Sigmoid colon (tissue), 7 donors: ENCODE data around the gene NR1H2. TPM values are rescaled to one million over a fixed set of nuclear protein-coding genes. Genes with fewer than 3 reads are reported as not detected.
A peak's percentile ranks its signal among the peaks of the same experiment; 100 is the strongest.

Experiments
- DNase-seq: peaks from one replicate; pipeline ENCODE4 v3.0.0-alpha.2; 2019
- H3K27ac ChIP-seq, 4 donors: fragments of 200-600 bp; sonication (generic); one replicate each; pipeline ENCODE4 v1.5.1; 2016 to 2019; ENCODE audit warnings: mild to moderate bottlenecking in 1 of 4
- H3K27me3 ChIP-seq, 3 donors: fragments of 200-600 bp; sonication (generic); one replicate each; pipeline ENCODE4 v1.5.1; 2019; ENCODE audit warnings: mild to moderate bottlenecking in 1 of 3
- H3K36me3 ChIP-seq, 4 donors: fragments of 200-600 bp; sonication (generic); one replicate each; pipeline ENCODE4 v1.5.1; 2016 to 2019
- H3K4me1 ChIP-seq, 4 donors: fragments of 200-600 bp; sonication (generic); one replicate each; pipeline ENCODE4 v1.5.1; 2017 to 2019
- H3K4me3 ChIP-seq, 4 donors: fragments of 200-600 bp; sonication (generic); one replicate each; pipeline ENCODE4 v1.5.1; 2017 to 2019; ENCODE audit warnings: mild to moderate bottlenecking in 2 of 4, moderate library complexity in 1 of 4
- H3K9me3 ChIP-seq, 4 donors: fragments of 200-600 bp in 3 of 4; sonication (generic) in 3 of 4; one replicate each; pipeline versions ENCODE4 v1.5.1 to v1.6.1; 2013 to 2019
- EP300 ChIP-seq, 4 donors: sonication (generic); formaldehyde crosslinking; IDR thresholded peaks; one replicate each; pipeline ENCODE4 v1.6.1; 2017; ENCODE audit warnings: antibody characterized with exemption in 4 of 4
- POLR2A ChIP-seq, 2 donors: fragments of 450-650 bp; IDR thresholded peaks; one replicate each; pipeline ENCODE4 v1.6.1; 2016; ENCODE audit warnings: antibody characterized with exemption in 2 of 2, mild to moderate bottlenecking in 2 of 2, moderate library complexity in 2 of 2
- POLR2AphosphoS5 ChIP-seq, 4 donors: sonication (generic); formaldehyde crosslinking; IDR thresholded peaks; one replicate each; pipeline ENCODE4 v1.6.1; 2017; ENCODE audit warnings: antibody characterized with exemption in 4 of 4
- WGBS, 2 donors: extraction: QIAGEN DNeasy Blood & Tissue Kit; methylation state at CpG; one replicate each; pipeline ENCODE4 v1.1.7; 2013; 5-methylcytosine and 5-hydroxymethylcytosine counted together
- intact Hi-C: fragments of 100-400 bp; cut with DNase I; formaldehyde crosslinking; loops from one replicate; pipeline ENCODE4 v1.15.1; 2023
- polyA plus RNA-seq, 3 donors: library from polyadenylated mRNA; stranded (reverse); fragments of 200-250 nt; gene quantifications; one replicate each; pipeline ENCODE4 v1.2.3, GENCODE V29; 2013
- total RNA-seq, 4 donors: library from RNA; depleted of rRNA; stranded (reverse); fragments of >200 nt; gene quantifications; one replicate each; pipeline ENCODE4 v1.1.0, GENCODE V29; 2016
- TF ChIP-seq, protein P1 (sequence below), 4 experiments: fragments of 450-650 bp in 3 of 4; fragments of 200-600 bp in 1 of 4; IDR thresholded peaks; one replicate each; pipeline ENCODE4 v1.5.1; 2016 to 2019; ENCODE audit warnings: antibody characterized with exemption in 4 of 4, mild to moderate bottlenecking in 3 of 4, moderate library complexity in 2 of 4
- donor health status: healthy with polysubstance abuse.
- donor health status: Bipolar disorder and iron deficiency.
- donor health status: healthy.

The NR1H2 gene
- total and polyA plus RNA-seq, 7 donors: 58.9 to 143 (median 92.5) TPM

DNA sequence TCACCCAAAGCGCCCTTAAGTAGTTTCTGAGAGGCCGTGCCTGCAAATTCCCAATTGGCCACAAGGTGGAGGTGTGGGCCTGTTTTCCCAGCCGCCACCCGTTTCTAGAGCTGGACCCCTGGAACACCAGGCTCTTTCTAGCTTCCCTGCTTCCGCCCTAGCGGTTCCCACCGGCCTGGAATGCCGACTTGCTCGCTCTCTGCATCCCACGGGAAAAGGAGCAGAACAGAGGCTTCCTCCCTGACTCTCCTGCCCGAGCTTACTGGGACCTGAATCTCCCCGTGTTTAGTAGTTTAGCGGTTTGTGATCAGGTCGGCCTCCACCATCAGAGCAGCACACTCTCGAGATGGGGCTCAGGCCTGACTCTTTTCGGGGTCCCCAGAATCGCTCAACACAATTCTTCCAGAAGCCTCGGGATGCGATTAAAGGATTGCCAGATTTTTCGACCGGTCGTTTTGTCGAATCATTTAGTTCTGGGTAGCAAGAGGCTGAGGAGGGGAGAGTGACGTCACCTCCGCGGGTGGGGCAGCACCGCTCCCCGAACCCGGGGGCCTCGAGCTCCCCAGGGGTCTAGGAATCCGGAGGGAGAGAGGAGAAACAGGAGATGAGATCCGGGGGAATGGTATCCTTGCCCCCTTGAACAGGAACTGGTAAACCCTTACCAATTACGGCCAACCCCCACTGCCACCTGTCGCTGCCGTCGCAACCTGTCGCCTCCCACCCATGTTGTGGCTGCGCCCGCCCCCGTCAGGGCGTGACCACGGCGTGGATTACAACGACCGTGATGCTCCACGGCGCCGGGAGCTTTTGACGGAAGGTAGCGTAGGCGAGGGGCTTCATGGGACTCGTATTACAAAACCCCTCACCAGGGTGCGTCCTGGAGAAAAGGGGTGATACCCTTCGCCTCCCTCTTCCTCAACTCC, 18.8 kb upstream of the NR1H2 start:
- peak overlapping the region; percentile 27 to 55 (median 44) for H3K4me3 ChIP-seq
- peak in 3 of 4 donors; percentile 12 to 32 (median 27) for TF ChIP-seq POLR2AphosphoS5 (IDR thresholded peaks at IDR 0.05)
- TF ChIP-seq, protein P1, sequence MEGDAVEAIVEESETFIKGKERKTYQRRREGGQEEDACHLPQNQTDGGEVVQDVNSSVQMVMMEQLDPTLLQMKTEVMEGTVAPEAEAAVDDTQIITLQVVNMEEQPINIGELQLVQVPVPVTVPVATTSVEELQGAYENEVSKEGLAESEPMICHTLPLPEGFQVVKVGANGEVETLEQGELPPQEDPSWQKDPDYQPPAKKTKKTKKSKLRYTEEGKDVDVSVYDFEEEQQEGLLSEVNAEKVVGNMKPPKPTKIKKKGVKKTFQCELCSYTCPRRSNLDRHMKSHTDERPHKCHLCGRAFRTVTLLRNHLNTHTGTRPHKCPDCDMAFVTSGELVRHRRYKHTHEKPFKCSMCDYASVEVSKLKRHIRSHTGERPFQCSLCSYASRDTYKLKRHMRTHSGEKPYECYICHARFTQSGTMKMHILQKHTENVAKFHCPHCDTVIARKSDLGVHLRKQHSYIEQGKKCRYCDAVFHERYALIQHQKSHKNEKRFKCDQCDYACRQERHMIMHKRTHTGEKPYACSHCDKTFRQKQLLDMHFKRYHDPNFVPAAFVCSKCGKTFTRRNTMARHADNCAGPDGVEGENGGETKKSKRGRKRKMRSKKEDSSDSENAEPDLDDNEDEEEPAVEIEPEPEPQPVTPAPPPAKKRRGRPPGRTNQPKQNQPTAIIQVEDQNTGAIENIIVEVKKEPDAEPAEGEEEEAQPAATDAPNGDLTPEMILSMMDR (IDR thresholded peaks at IDR 0.05): peak; percentile 74 to 93 (median 82)
- TF ChIP-seq POLR2A (IDR thresholded peaks at IDR 0.05): peak in 1 of 2 donors; percentile 15
- TF ChIP-seq EP300 (IDR thresholded peaks at IDR 0.05): no peak
- intact Hi-C loops: loop anchor here (5.0 to 10.0 kb wide), 2 partner anchors 425 to 567 kb away; no protein-coding TSS in a partner anchor
- DNase-seq: peak; percentile 90
- WGBS, 2 donors: 8 to 9% methylated on average over 54 of the region's 54 CpGs
- H3K4me1 ChIP-seq: peaks cover 0 to 15% (median 10%) of the 10 kb centered on the region in 4 donors
- no peaks in the 10 kb centered on the region for H3K36me3 ChIP-seq
- no peaks in the 10 kb centered on the region for H3K9me3 ChIP-seq
- peak overlapping the region; percentile 77 to 84 (median 80) for H3K27ac ChIP-seq
- no peaks in the 10 kb centered on the region for H3K27me3 ChIP-seq

DNA sequence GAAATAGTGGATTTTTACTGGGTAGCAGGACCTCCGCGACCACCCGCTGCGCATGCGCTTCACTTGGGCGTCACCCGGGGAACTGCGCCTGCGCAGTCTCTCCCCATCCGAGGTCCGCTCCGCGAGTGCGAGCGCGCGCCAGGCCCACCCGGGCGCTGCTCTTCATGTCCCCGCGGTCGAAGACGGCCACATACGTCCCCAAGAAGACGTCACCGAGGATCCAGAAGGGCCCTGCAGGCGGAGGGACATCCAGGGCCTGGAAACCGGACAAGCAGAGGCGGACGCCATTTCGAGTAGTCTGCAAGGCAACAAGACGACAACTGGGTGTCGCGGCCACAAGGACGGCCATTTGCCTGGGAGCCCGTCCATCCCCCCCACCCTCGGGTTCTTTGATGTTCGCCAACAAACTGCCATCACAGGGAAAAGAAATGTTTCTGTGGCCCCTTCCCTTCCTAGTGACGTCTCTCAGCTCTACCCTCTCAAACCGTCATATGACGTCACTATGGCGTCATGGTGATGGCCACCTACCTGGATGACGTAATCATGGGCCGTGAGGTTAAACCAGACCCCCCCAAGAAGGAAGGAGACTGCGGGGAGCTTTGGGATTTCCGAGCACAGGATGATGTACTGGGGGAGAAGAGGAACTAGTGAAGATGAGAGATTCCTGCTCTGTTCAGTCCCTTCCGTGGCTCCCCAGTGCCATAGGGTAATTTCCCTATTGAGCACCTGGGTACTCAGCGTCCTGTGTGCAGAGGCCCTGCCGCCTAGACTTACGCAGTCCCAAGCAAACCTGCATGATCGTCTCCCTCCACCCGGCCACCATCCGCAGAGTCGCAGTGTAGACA, 17.6 kb upstream of the NR1H2 start:
- H3K27me3 ChIP-seq: no peaks in the 10 kb centered on the region
- H3K4me3 ChIP-seq: peak overlapping the region; percentile 27 to 55 (median 44)
- no peaks in the 10 kb centered on the region for H3K36me3 ChIP-seq
- intact Hi-C loops: loop anchor here (5.0 to 10.0 kb wide), 2 partner anchors 424 to 566 kb away; no protein-coding TSS in a partner anchor
- H3K4me1 ChIP-seq: peaks cover 0 to 15% (median 10%) of the 10 kb centered on the region in 4 donors
- DNase-seq: peak; percentile 77
- H3K27ac ChIP-seq: peak overlapping the region; percentile 77 to 84 (median 80)
- 31 to 50% methylated on average over 54 of the region's 54 CpGs for WGBS, 2 donors
- no peaks in the 10 kb centered on the region for H3K9me3 ChIP-seq
- TF ChIP-seq, protein P1 (IDR thresholded peaks at IDR 0.05): no peak
- TF ChIP-seq POLR2AphosphoS5 (IDR thresholded peaks at IDR 0.05): peak; percentile 57 to 79 (median 68)
- TF ChIP-seq EP300 (IDR thresholded peaks at IDR 0.05): no peak
- peak; percentile 12 to 18 for TF ChIP-seq POLR2A (IDR thresholded peaks at IDR 0.05)

DNA sequence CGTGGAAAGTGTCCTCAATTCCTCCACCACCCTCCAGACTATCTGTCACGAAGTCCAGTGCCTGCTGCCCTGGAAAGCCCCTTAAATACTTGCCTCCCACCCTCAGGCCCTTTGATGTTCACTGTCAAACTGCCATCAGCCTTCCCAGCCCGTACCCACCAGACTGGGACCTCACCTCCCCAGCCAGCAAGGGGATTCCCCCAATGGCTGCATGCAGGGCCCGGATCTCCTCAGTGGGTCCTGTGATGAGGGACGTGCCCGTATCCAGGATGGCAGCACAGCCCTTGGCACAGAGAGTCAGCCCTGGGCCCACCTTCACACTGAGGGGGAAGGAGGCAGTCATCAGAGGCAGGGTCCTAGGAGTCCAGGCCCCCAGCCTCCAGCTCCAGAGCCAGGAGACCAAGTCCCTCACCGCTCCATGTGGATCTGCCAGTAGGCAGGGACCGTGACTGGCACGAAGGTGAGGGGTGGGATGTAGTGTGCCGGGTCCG, 16.9 kb upstream of the NR1H2 start:
- DNase-seq: no peak
- peaks cover 0 to 15% (median 10%) of the 10 kb centered on the region in 4 donors for H3K4me1 ChIP-seq
- intact Hi-C loops: loop anchor here (5.0 to 10.0 kb wide), 2 partner anchors 423 to 565 kb away; no protein-coding TSS in a partner anchor
- H3K9me3 ChIP-seq: no peaks in the 10 kb centered on the region
- no peak overlapping the region for H3K27ac ChIP-seq
- no peak for TF ChIP-seq POLR2AphosphoS5 (IDR thresholded peaks at IDR 0.05)
- TF ChIP-seq, protein P1 (IDR thresholded peaks at IDR 0.05): no peak
- no peak for TF ChIP-seq POLR2A (IDR thresholded peaks at IDR 0.05)
- TF ChIP-seq EP300 (IDR thresholded peaks at IDR 0.05): no peak
- no peaks in the 10 kb centered on the region for H3K27me3 ChIP-seq
- 89 to 92% methylated on average over 11 of the region's 11 CpGs for WGBS, 2 donors
- no peaks in the 10 kb centered on the region for H3K36me3 ChIP-seq
- H3K4me3 ChIP-seq: no peak overlapping the region

DNA sequence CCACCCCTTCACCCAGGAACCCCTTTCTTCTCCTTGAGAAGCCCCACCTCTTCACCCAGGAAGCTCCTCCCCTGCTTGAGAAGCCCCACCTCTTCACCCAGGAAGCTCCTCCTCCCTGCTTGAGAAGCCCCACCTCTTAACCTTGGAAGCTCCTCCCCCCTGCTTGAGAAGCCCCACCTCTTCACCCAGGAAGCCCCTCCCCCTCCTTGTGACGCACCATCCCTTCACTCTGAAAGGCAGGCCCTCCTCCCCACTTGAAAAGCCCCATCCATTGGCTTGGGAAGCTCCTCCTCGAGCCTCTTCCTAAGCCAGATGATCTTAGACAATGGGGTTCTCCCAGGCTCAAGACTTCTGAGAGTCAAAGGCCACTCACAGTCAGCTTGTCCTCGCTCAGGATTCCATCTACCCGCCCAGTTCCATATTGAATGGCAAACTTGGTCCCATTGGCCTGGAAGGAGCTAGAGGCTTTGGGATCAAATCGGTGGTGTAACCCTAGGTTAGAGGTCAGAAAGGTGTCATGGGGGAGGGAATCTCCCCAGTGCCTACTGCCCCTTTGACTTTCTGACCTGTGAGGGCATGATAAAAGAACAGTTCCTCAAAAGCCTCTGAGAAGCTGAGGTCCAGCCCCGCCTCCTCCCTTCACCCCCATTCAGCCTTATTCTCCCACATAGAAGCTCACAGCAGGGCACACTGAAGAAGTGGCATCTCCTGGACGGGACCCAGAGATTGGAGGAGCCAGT, 14.8 kb upstream of the NR1H2 start:
- intact Hi-C loops: loop anchor here (10.0 kb wide), 1 partner anchor 363 kb away; the partner anchor contains the start of gene CLEC11A
- no peaks in the 10 kb centered on the region for H3K27me3 ChIP-seq
- H3K36me3 ChIP-seq: no peaks in the 10 kb centered on the region
- H3K27ac ChIP-seq: no peak overlapping the region
- H3K4me3 ChIP-seq: no peak overlapping the region
- TF ChIP-seq, protein P1 (IDR thresholded peaks at IDR 0.05): no peak
- TF ChIP-seq POLR2AphosphoS5 (IDR thresholded peaks at IDR 0.05): no peak
- no peak for TF ChIP-seq EP300 (IDR thresholded peaks at IDR 0.05)
- no peak for TF ChIP-seq POLR2A (IDR thresholded peaks at IDR 0.05)
- 90 to 93% methylated on average over 7 of the region's 7 CpGs for WGBS, 2 donors
- peaks cover 0 to 15% (median 10%) of the 10 kb centered on the region in 4 donors for H3K4me1 ChIP-seq
- no peaks in the 10 kb centered on the region for H3K9me3 ChIP-seq
- DNase-seq: no peak
